Breast epithelium (tissue), 3 donors: Measurements from ENCODE around the gene NGF.

Experiments
- POLR2A ChIP-seq: fragments of 450-650 bp; IDR thresholded peaks from one replicate; pipeline ENCODE4 v1.6.1; 2016; ENCODE audit warnings: antibody characterized with exemption, mild to moderate bottlenecking, moderate library complexity
- TF ChIP-seq, protein P1 (sequence below), 3 donors: fragments of 450-650 bp; IDR thresholded peaks; one replicate each; pipeline ENCODE4 v1.5.1; 2016 to 2017; ENCODE audit warnings: antibody characterized with exemption in 3 of 3, mild to moderate bottlenecking in 3 of 3, moderate library complexity in 3 of 3

DNA sequence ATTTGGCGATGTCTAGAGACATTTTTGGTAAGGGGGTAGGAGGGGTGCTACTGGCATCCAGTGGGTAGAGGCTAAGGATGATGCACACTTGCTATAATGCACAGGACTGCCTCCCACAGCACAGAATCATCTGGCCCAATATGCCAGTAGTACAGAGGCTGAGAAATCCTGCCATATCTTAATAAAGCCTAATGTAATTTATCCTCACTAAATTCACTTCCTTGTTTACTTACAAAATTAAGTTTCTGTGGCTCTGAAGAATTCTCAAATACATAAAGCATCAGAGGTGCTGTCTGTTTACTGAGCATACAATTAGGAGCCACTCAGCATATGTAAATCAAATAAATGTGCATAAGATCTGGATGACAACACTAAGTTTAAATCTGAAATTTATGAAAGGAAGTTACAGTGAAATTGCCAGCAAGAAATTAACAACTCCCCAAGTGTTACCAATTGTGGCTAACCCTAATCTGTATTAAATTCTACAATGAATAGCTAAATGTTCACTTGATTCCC is 26.5 kb downstream of the NGF start:
- TF ChIP-seq, protein P1, sequence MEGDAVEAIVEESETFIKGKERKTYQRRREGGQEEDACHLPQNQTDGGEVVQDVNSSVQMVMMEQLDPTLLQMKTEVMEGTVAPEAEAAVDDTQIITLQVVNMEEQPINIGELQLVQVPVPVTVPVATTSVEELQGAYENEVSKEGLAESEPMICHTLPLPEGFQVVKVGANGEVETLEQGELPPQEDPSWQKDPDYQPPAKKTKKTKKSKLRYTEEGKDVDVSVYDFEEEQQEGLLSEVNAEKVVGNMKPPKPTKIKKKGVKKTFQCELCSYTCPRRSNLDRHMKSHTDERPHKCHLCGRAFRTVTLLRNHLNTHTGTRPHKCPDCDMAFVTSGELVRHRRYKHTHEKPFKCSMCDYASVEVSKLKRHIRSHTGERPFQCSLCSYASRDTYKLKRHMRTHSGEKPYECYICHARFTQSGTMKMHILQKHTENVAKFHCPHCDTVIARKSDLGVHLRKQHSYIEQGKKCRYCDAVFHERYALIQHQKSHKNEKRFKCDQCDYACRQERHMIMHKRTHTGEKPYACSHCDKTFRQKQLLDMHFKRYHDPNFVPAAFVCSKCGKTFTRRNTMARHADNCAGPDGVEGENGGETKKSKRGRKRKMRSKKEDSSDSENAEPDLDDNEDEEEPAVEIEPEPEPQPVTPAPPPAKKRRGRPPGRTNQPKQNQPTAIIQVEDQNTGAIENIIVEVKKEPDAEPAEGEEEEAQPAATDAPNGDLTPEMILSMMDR (IDR thresholded peaks at IDR 0.05), result no peak
- no peak for TF ChIP-seq POLR2A
